ENCODE results near the gene TBC1D22A.

TBC1D22A gene

DNA sequence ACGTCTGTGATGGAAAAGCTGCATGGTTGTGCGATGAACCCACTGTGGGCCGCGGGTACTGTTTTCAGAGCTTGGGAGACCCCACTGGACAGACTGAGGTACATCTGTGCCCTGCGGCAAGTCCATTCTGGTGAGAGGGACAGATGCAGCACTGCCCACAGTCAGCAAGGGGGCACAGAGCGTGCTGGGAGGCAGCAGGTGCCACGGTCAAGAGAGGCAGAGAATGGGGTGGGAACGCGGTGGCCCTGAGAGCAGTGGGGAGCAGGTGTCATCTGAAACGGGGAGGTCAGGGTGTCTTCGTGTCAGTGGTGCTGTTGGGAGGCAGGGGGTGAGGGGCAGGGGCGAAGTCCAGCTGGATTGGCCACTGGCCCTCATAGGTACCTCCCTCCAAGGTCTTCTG lies 32.0 kb downstream of the TBC1D22A start:
- no peak for DNase-seq (ENCODE audit: low read depth in 2 of 3, low spot score in 2 of 3)

- DNase-seq (ENCODE audit: low read depth in 2 of 3, low spot score in 2 of 3), result no peak
Measured at GRCh38 chr22:46795140-46795539, 32.7 kb downstream of the TBC1D22A start.

- no peak for DNase-seq (ENCODE audit: low read depth in 2 of 3, low spot score in 2 of 3)
Measured at GRCh38 chr22:46795845-46796565, 33.6 kb downstream of the TBC1D22A start.

- DNase-seq (ENCODE audit: low read depth in 2 of 3, low spot score in 2 of 3), result no peak
Measured at GRCh38 chr22:46796566-46797195, 34.2 kb downstream of the TBC1D22A start.

- no peak for DNase-seq (ENCODE audit: low read depth in 2 of 3, low spot score in 2 of 3)
Measured at GRCh38 chr22:46797355-46797754, 34.9 kb downstream of the TBC1D22A start.

DNA sequence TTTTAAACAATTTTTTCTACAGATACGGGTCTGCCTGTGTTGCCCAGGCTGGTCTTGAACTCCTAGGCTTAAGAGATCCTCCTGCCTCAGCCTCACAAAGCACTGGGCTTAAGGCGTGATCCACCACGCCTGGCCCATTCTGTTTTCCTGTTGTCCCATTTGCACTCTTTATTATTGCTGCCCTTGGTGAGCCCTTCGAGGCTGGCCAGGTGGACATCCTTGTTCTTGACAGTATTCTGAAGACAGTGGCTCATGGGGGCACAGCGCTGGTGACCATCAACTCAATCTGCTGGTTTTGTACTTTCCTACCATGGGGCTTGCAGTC lies 35.6 kb downstream of the TBC1D22A start:
- no peak for DNase-seq (ENCODE audit: low read depth in 2 of 3, low spot score in 2 of 3)

GRCh38 chr22:46798366-46799350 lies 36.2 kb downstream of the TBC1D22A start:
- peak; percentile 50 to 63 (median 59) for DNase-seq (ENCODE audit: low read depth in 2 of 3, low spot score in 2 of 3)

DNA sequence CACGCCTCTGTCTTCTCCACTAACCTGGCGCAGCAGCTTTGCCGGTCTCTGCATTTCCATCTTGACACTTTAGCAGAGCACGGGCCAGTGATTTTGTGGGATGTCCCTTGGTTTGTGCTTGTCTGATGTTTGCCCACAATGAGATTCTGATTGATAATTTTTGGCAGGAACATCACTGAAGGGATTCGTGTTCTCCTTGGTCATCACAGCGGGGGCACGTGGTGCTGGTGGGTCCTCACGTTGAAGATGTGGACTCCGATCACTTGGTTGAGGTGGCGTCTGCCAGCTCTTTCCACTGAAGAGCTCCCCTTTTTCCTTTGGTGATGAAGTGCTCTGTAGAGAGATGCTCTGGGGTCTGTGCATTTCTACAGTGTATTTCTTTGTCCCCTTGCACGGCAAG lies 37.2 kb downstream of the TBC1D22A start:
- no peak for DNase-seq (ENCODE audit: low read depth in 2 of 3, low spot score in 2 of 3)

DNA sequence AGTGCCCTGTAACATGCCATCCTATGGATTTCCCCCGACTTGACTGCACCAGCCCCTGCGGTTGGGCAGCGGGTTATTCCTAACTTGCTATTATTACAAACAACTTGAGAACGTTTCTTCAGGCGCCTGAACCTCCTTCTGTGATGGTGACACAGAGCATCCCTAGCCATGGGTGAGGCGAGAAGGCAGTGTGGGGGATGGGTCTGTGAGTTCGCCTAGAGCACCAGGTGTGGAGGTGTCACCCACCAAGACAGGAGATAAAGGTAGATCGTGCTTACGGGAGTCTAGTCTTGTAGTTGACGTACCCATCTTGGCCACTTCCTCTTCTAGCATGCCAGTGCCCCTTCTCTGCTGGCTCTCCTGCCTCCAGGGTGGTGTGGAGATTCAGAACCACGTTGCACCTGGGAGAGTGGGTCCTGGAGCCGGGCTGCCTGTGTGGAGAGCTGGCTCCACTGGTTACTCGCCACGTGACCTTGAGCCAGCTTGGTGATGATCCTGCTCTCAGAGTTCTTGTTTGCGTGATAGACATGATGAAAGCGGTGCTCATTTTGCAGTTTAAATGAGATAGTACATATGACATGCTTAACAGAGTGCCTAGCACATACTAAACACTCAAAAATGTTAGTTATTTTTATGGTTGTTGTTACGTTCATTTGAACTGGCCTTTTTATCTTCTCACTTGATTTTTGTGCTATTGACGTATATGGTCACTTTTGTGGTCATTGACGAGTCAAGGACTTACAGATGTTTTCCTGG lies 37.8 kb downstream of the TBC1D22A start:
- no peak for DNase-seq (ENCODE audit: low read depth in 2 of 3, low spot score in 2 of 3)

GRCh38 chr22:46801331-46801811 lies 38.9 kb downstream of the TBC1D22A start:
- no peak for DNase-seq (ENCODE audit: low read depth in 2 of 3, low spot score in 2 of 3)

- DNase-seq (ENCODE audit: low read depth in 2 of 3, low spot score in 2 of 3), result no peak
Measured at GRCh38 chr22:46801826-46802607, 39.6 kb downstream of the TBC1D22A start.

GRCh38 chr22:46802608-46803027 lies 40.2 kb downstream of the TBC1D22A start:
- no peak for DNase-seq (ENCODE audit: low read depth in 2 of 3, low spot score in 2 of 3)

DNA sequence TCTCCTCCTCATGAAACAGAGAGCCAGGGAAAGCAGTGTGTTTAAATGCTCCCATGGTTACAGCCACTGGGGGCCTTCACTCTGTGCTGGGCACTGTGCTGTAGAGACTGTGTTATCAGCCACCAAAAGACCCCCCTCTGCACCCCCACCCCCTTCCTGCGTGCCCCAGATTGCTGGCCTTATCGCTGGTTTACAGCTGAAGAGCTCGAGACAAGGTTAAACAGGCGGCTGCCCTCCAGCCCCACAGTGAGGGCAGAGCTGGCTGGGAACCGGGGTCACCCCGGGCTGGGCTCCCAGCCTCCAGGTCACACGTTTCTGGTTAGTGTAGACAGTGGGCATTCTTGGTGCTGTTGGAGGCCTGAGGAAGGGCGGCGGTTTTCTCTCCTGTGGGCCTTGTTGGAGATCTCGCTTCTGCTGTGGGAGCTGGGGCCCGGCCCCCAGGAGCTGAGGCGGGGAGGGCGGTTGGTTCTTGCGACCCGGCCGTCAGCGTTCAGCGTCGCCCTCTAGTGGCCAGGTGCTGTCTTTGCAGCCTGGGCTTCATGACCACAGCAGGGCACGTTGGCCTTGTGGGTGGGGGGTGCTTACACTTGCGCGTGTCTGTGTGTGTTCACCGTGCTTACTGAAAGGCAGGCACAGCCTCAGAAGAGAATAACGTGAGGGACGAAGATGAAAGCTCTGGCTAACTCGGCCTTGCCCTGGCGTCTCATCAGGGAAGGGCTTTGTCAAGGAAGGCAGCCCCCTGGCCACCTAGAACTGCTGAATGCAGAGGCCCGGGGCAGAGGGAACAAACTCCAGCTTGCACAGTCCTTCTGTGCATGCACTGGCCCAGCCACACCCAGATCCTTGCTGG lies 40.8 kb downstream of the TBC1D22A start:
- peak; percentile 28 to 47 (median 41) for DNase-seq (ENCODE audit: low read depth in 2 of 3, low spot score in 2 of 3)

DNA sequence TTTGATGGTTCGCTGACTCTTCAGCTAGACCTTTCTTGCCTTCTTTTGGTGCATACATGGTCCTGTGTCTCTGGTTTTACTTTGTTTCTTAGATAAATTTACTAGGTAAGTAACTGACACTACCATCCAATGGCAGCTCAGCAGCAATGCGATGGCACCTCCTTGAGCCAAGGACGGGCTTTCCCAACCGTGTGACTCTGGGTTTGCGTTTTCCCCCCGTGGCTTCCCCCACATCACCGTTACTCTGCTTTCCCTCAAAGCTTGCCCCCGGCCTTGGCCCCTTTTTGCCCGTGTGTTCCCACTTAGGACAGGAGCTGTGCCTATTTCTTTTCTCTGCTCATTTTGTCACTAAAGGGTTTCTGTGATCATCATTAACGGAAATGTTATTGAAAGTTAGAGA lies 41.5 kb downstream of the TBC1D22A start:
- DNase-seq (ENCODE audit: low read depth in 2 of 3, low spot score in 2 of 3), result no peak

DNA sequence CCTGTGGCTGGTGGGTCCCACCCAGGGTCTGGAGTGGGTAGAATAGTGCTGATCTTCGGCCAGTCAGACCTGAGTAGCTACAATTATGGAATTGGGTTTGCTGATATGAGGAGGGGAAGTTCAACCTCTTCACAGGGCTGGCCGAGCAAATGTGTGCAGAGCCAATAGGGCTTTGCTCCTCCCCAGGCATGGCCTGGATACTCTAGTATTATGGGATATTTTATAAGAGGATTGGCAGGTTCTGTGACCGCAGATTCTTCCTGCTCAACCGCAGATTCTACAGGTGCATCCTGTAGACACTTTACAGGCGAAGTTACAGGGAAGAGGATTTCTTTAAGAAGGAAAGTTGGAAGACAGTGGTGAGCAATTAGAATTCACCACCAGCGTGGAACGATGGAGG lies 44.3 kb downstream of the TBC1D22A start:
- DNase-seq (ENCODE audit: low read depth in 2 of 3, low spot score in 2 of 3), result no peak

GRCh38 chr22:46807458-46807857 lies 45.0 kb downstream of the TBC1D22A start:
- DNase-seq (ENCODE audit: low read depth in 2 of 3, low spot score in 2 of 3), result no peak

- DNase-seq (ENCODE audit: low read depth in 2 of 3, low spot score in 2 of 3), result no peak
Measured at GRCh38 chr22:46809153-46809885, 46.9 kb downstream of the TBC1D22A start.

All from activated CD8-positive, alpha-beta memory T cell treated with anti-CD3 and anti-CD28 coated beads for 48 hours (primary cell).